Endothelial cell of umbilical vein (primary cell): ENCODE results near the gene SERPINA3. TPM values are rescaled to one million over a fixed set of nuclear protein-coding genes. Genes with fewer than 3 reads are reported as not detected.

ENCODE experiments used
- BruUV-seq: library from RNA; stranded (reverse); fragments of 400-500 nt; replicated peaks from 2 replicates; lab custom pipeline; 2021; lab: Mats Ljungman, UMichigan
- CTCF ChIA-PET: fragments of 300-600, 350-600 bp; sonication (Branson Sonifier 250); formaldehyde crosslinking; loops from one replicate; lab custom pipeline; 2021; ENCODE audit warnings: antibody characterized with exemption, inconsistent platforms; lab: Charles Lee
- POLR2A ChIA-PET: fragments of 300-600, 350-600 bp; sonication (Branson Sonifier 250); formaldehyde crosslinking; loops from one replicate; lab custom pipeline; 2021; ENCODE audit warnings: antibody characterized with exemption, inconsistent platforms; lab: Charles Lee
- DNase-seq: peaks from one replicate; pipeline ENCODE4 v3.0.0-alpha.2; 2011; ENCODE audit warnings: low read depth, low spot score
- FAIRE-seq: peaks from 2 replicates; lab custom pipeline; 2011; peaks lifted over from hg19 to GRCh38; lab: Jason Lieb, UNC
- H2AFZ ChIP-seq: 2 replicates; pipeline ENCODE4 v1.6.0; 2012; ENCODE audit warnings: low read depth, low read length, control low read depth, inconsistent platforms
- H3K27ac ChIP-seq: 2 replicates; pipeline ENCODE4 v1.5.1; 2011; ENCODE audit warnings: low read depth, mild to moderate bottlenecking, control low read depth, low read length, moderate library complexity; ENCODE audit not compliant: insufficient read depth
- H3K27me3 ChIP-seq, 2 experiments: 2 replicates each; pipeline versions ENCODE4 v1.6.0 to v1.6.1; 2011; ENCODE audit warnings: low read length in 2 of 2, mixed read lengths in 1 of 2; ENCODE audit not compliant: control insufficient read depth in 2 of 2, insufficient read depth in 2 of 2
- H3K36me3 ChIP-seq, 2 experiments: 2 replicates in 1 of 2; 3 replicates in 1 of 2; pipeline ENCODE4 v1.5.1; 2011; ENCODE audit warnings: low read length in 2 of 2, mild to moderate bottlenecking in 1 of 2, moderate library complexity in 1 of 2; ENCODE audit not compliant: control insufficient read depth in 2 of 2, insufficient read depth in 2 of 2; ENCODE audit errors: extremely low read depth in 1 of 2
- H3K4me1 ChIP-seq: 3 replicates; pipeline ENCODE4 v1.5.1; 2011; ENCODE audit warnings: mild to moderate bottlenecking, low read length; ENCODE audit not compliant: control insufficient read depth, insufficient read depth; ENCODE audit errors: extremely low read depth
- H3K4me2 ChIP-seq: 2 replicates; pipeline ENCODE4 v1.6.1; 2011; ENCODE audit warnings: low read length, control low read depth, mixed read lengths; ENCODE audit not compliant: insufficient read depth
- H3K4me3 ChIP-seq, 3 experiments: fragments of 200-600 bp in 1 of 3; sonication (generic), shearing (Covaris generic) in 1 of 3; replicated peaks in 1 of 3; 2 replicates each; pipeline ENCODE4 v1.5.1; 2011 to 2016; ENCODE audit warnings: control low read depth in 3 of 3, low read length in 3 of 3, mild to moderate bottlenecking in 2 of 3, inconsistent platforms in 1 of 3, low read depth in 1 of 3, moderate library complexity in 1 of 3; ENCODE audit not compliant: insufficient read depth in 1 of 3
- H3K79me2 ChIP-seq: 2 replicates; pipeline ENCODE4 v1.6.0; 2012; ENCODE audit warnings: low read length, inconsistent platforms; ENCODE audit not compliant: control insufficient read depth, insufficient read depth
- H3K9ac ChIP-seq: replicated peaks from 2 replicates; pipeline ENCODE3; 2011; ENCODE audit warnings: low read length, control low read depth; ENCODE audit not compliant: insufficient read depth; ENCODE audit errors: extremely low read depth
- H3K9me1 ChIP-seq: replicated peaks from 3 replicates; pipeline ENCODE4 v1.6.0; 2011; ENCODE audit warnings: mild to moderate bottlenecking, low read length; ENCODE audit not compliant: control insufficient read depth, insufficient read depth; ENCODE audit errors: extremely low read depth
- H3K9me3 ChIP-seq: replicated peaks from 2 replicates; pipeline ENCODE4 v1.5.1; 2012; ENCODE audit warnings: low read length, inconsistent platforms; ENCODE audit not compliant: control insufficient read depth, insufficient read depth
- H4K20me1 ChIP-seq: replicated peaks from 2 replicates; pipeline ENCODE3; 2011; ENCODE audit warnings: mild to moderate bottlenecking, low read length; ENCODE audit not compliant: control insufficient read depth, insufficient read depth; ENCODE audit errors: extremely low read depth
- CTCF ChIP-seq, 2 donors: IDR thresholded peaks; 1 replicate in 1 of 2; 2 replicates in 1 of 2; pipeline ENCODE4 v1.5.1; 2011; ENCODE audit warnings: low read length in 2 of 2, mild to moderate bottlenecking in 2 of 2, moderate library complexity in 2 of 2, control low read depth in 1 of 2, inconsistent platforms in 1 of 2, low read depth in 1 of 2; ENCODE audit not compliant: insufficient read depth in 1 of 2; ENCODE audit errors: extremely low read depth in 1 of 2
- EZH2 ChIP-seq: IDR thresholded peaks from 2 replicates; pipeline ENCODE4 v1.6.1; 2012; ENCODE audit warnings: borderline replicate concordance, low read depth, mild to moderate bottlenecking, moderate library complexity, low read length, inconsistent platforms; ENCODE audit not compliant: severe bottlenecking
- FOS ChIP-seq: IDR thresholded peaks from 2 replicates; pipeline ENCODE4 v1.6.1; 2011; ENCODE audit warnings: mild to moderate bottlenecking, low read length, moderate library complexity, borderline replicate concordance; ENCODE audit not compliant: insufficient read depth
- GATA2 ChIP-seq: IDR thresholded peaks from 2 replicates; pipeline ENCODE4 v1.7.0; 2011; ENCODE audit warnings: low read depth, mild to moderate bottlenecking, moderate library complexity, mixed read lengths, low read length; ENCODE audit not compliant: insufficient read length, insufficient read depth
- JUN ChIP-seq: IDR thresholded peaks from 2 replicates; pipeline ENCODE4 v1.6.1; 2011; ENCODE audit warnings: borderline replicate concordance, low read depth; ENCODE audit not compliant: insufficient read length, insufficient read depth
- MAX ChIP-seq: IDR thresholded peaks from 2 replicates; pipeline ENCODE4 v1.6.1; 2011; ENCODE audit not compliant: insufficient read depth, insufficient read length
- MYC ChIP-seq: IDR thresholded peaks from one replicate; pipeline ENCODE4 v1.6.1; 2011; ENCODE audit warnings: mild to moderate bottlenecking, low read depth, low read length
- POLR2A ChIP-seq: IDR thresholded peaks from 2 replicates; pipeline ENCODE4 v1.6.1; 2012; ENCODE audit warnings: low read depth, mild to moderate bottlenecking, control low read depth, low read length
- POLR2AphosphoS5 ChIP-seq: IDR thresholded peaks from 2 replicates; pipeline ENCODE4 v1.6.1; 2012; ENCODE audit warnings: low read depth, mild to moderate bottlenecking, control low read depth, low read length, moderate library complexity; ENCODE audit not compliant: insufficient read depth
- dilution Hi-C: fragments of 300-500 bp; cut with MboI; formaldehyde crosslinking; loops from one replicate; pipeline ENCODE4 v1.15.0; 2019; ENCODE audit warnings: low sequenced_read_pairs; ENCODE audit not compliant: extremely low pct_ligation_motif_present
- intact Hi-C: fragments of 100-400 bp; cut with micrococcal nuclease; formaldehyde crosslinking; loops from one replicate; pipeline ENCODE4 v1.10.0; 2022
- polyA plus RNA-seq, 4 experiments: library from polyadenylated mRNA; depleted of rRNA in 3 of 4; stranded (reverse) in 3 of 4; unstranded in 1 of 4; fragments of >200 nt; gene quantifications; 2 replicates each; pipeline versions ENCODE4 v1.2.1 to v1.2.3, GENCODE V29; 2011 to 2012; ENCODE audit warnings: missing spikeins in 1 of 4
- total RNA-seq: library from RNA; stranded (reverse); gene quantifications from 2 replicates; pipeline ENCODE4 v1.2.3, GENCODE V29; 2021

The SERPINA3 gene
- total and polyA plus RNA-seq, 2 donors (not counting 3 experiments of a cell fraction or from before 2014, with no cell fraction given), result not detected

- no peak overlapping the region for H2AFZ ChIP-seq
- no peak overlapping the region for H3K27ac ChIP-seq
- POLR2A ChIA-PET, result no interaction called here
- no peak overlapping the region for H3K4me3 ChIP-seq
- no peak overlapping the region for H3K9ac ChIP-seq
- no peak overlapping the region for H3K4me2 ChIP-seq
- H3K27me3 ChIP-seq, result no peaks in the 10 kb centered on the region
- CTCF ChIA-PET, result no interaction called here
- no peaks in the 10 kb centered on the region for H4K20me1 ChIP-seq
- DNase-seq, result no peak
- no peaks in the 10 kb centered on the region for H3K79me2 ChIP-seq
- dilution Hi-C loops, result no loop called here
- no peak for FAIRE-seq
- H3K4me1 ChIP-seq, result no peaks in the 10 kb centered on the region
- H3K9me3 ChIP-seq, result no peaks in the 10 kb centered on the region
- no peaks in the 10 kb centered on the region for H3K36me3 ChIP-seq
- no TSS peak for BruUV-seq
- H3K9me1 ChIP-seq, result no peaks in the 10 kb centered on the region
- intact Hi-C loops, result no loop called here
- TF ChIP-seq POLR2A, result no peak
- TF ChIP-seq MYC, result no peak
- TF ChIP-seq FOS, result no peak
- TF ChIP-seq GATA2, result no peak
- TF ChIP-seq EZH2, result no peak
- no peak for TF ChIP-seq JUN
- TF ChIP-seq MAX, result no peak
- no peak for TF ChIP-seq POLR2AphosphoS5
- no peak for TF ChIP-seq CTCF (IDR thresholded peaks at IDR 0.05; ENCODE audit: extremely low read depth in 1 of 2, insufficient read depth in 1 of 2, low read depth in 1 of 2, low read length in 2 of 2)
Measured at GRCh38 chr14:94593376-94593748, 18.8 kb upstream of the SERPINA3 start.
